NOMO-1 (cell line): ENCODE results near the gene DESI2.
"Not testable (repeated sequence)": the region's sequence is repeated elsewhere in the genome, so short reads cannot be mapped to it uniquely, and the experiment has no call there.

Experiments used
- DNase-seq, 2 experiments: peaks; one replicate each; lab custom pipeline; 2025; ENCODE audit not compliant: unreplicated experiment in 2 of 2; lab: John Stamatoyannopoulos, UW

DESI2 gene

GRCh38 chr1:244702620-244703019, 49.7 kb downstream of the DESI2 start:
- no peak for DNase-seq

- DNase-seq: no peak
These were observed 51.2 kb downstream of the DESI2 start for GRCh38 chr1:244704107-244704506.

GRCh38 chr1:244705261-244706234, 52.6 kb downstream of the DESI2 start:
- DNase-seq: no peak

GRCh38 chr1:244709076-244709475, 56.1 kb downstream of the DESI2 start:
- no peak for DNase-seq

- DNase-seq: no peak
These were observed 56.8 kb downstream of the DESI2 start for GRCh38 chr1:244709476-244710368.

GRCh38 chr1:244710474-244711062, 57.6 kb downstream of the DESI2 start:
- no peak for DNase-seq

GRCh38 chr1:244712669-244713068, 59.7 kb downstream of the DESI2 start:
- DNase-seq: no peak

- peak in 1 of 2 experiments; percentile 15 for DNase-seq
These were observed 60.4 kb downstream of the DESI2 start for GRCh38 chr1:244713332-244713731.

- no peak for DNase-seq
These were observed 75.0 kb downstream of the DESI2 start for GRCh38 chr1:244727871-244728474.

GRCh38 chr1:244730153-244730933, 77.4 kb downstream of the DESI2 start:
- no peak for DNase-seq

GRCh38 chr1:244730934-244731434, 78.1 kb downstream of the DESI2 start:
- no peak for DNase-seq

- DNase-seq: no peak
These were observed 78.7 kb downstream of the DESI2 start for GRCh38 chr1:244731651-244732050.

GRCh38 chr1:244732851-244733450, 80.0 kb downstream of the DESI2 start:
- no peak for DNase-seq

GRCh38 chr1:244735404-244735803, 82.5 kb downstream of the DESI2 start:
- DNase-seq: no peak

GRCh38 chr1:244735876-244736561, 83.1 kb downstream of the DESI2 start:
- no peak for DNase-seq

- DNase-seq: not testable (repeated sequence)
These were observed 86.2 kb downstream of the DESI2 start for GRCh38 chr1:244739140-244739539.

- not testable (repeated sequence) for DNase-seq
These were observed 87.2 kb downstream of the DESI2 start for GRCh38 chr1:244740027-244740617.

- DNase-seq: no peak
These were observed 88.8 kb downstream of the DESI2 start for GRCh38 chr1:244741692-244742091.
